Measurements from ENCODE around the gene FOXP3. TPM values are rescaled to one million over a fixed set of nuclear protein-coding genes. Genes with fewer than 3 reads are reported as not detected.
"Not testable (repeated sequence)": the region's sequence is repeated elsewhere in the genome, so short reads cannot be mapped to it uniquely, and the experiment has no call there.

FOXP3 gene
- not detected in 2 replicates for total RNA-seq (2014; rRNA removed; shearing (Covaris generic); ENCODE audit: low replicate concordance)

DNA sequence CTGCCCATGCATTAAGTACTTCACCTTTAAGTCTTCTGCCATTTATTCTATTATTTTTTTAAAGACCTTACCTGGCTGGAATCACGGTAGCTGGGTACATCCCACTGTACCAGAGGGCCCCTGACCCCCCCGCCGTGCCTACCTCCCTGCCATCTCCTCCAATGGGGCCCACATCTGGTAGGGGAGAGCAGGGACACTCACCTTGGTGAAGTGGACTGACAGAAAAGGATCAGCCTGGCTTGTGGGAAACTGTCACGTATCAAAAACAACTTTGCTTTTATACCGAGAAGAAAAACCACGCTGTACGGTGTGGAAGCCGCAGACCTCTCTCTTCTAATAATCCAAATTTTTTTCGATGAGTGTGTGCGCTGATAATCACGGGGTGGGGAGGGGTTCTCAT, at the start of gene FOXP3:
Gene FOXP3 (minus strand): TSS at position 251 of the 400 bp plus-strand sequence. CDS start 6,205 bp downstream, outside the sequence.
- Histone ChIP-seq H3K9me3 (no peaks in the 10 kb centered on the region), H3K4me3 (no peak within 1 kb of the TSS), H3K36me3 (no peaks in the 10 kb centered on the region), H3K27me3 (no peaks in the 10 kb centered on the region)
- no peak for DNase-seq

GRCh38 chrX:49312176-49312575, 47.7 kb upstream of the FOXP3 start:
- H3K4me3 ChIP-seq, result no peak overlapping the region
- no peaks in the 10 kb centered on the region for H3K27me3 ChIP-seq
- no peaks in the 10 kb centered on the region for H3K36me3 ChIP-seq
- H3K9me3 ChIP-seq, result no peaks in the 10 kb centered on the region
- DNase-seq, result no peak

DNA sequence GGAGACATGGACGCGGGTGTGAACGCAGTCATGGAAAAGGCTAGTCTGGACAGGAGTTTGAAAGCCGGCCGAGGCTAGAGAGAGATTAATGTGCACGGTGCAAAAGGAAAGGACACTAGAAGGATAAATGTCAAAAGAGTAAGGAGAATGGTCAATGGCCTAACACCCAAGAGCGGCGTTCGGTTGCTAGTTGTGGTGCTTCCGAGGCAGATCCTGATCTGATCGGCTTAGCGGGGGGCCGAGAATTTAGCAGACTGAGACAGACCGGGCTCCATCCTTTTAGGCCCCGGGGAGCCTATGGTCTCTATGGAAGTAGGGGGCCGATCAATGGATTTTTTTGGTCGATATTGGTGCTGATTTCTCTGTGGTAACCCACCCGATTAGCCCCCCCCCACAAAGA, 45.9 kb upstream of the FOXP3 start:
- Histone ChIP-seq H3K27me3 (no peaks in the 10 kb centered on the region), H3K9me3 (no peaks in the 10 kb centered on the region), H3K36me3 (no peaks in the 10 kb centered on the region), H3K4me3 (no peak overlapping the region)
- DNase-seq, result no peak

DNA sequence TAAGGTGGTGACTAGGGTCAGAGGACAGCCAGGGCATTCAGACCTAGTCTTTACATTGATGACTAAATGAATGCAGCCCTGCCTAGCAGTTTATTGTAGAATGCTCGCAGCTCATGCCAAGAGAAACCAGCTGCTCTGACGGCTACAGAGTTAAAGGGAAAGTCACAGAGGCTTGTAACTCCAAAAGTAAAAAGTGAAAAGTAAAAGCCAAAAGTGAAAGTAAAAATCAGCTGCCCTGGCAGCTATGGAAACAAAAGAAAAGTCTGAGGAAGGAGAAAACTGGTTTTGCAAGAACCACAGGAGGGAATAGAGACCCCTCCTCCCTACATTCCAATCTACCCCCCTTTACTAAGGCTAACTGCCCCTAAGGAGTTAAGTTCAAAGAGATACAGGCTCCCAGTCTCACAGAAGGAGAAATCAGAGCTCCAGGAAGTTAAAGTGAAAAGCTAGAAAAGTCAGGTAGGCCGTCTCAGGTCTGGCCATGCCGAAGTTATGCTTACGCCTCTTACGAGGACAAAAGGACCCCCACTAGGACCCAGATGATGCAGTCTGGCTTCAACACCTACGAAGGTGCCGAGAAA, 45.0 kb upstream of the FOXP3 start:
- Histone ChIP-seq H3K27me3 (no peaks in the 10 kb centered on the region), H3K4me3 (peak overlapping the region; percentile 12), H3K36me3 (no peaks in the 10 kb centered on the region), H3K9me3 (no peaks in the 10 kb centered on the region)
- peak; percentile 31 for DNase-seq

DNA sequence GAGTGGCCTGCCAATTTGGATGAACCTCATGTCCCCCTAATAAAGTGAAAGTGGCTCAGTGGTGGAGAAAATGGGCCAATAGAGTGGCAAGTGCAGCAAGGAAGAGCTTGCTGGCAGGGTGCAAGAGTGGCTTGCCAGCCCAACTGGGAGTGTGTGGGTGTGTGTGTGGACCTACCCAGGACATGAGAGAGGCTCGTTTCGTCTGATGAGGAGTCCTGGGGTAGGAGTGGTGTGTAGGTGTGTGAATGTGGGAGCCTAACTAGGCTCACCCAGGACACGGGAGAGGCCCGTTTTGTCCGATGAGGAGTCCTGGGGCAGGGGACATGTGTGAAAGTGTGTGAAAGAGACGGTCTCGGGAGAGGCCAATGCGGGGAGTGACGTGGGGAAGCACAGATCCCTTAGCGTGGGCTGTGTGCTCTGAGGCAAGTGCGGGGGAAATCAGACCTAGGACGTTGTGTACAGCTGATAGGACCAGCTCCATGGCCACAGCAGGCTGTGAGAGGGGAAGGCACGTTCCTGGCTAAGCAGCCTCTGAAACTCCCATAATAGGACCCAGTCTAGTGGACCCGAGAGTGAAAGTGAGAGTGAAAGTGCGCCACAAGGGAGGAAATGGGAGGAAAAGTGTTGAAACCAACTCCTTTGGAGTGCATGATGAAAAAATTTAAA, 44.2 kb upstream of the FOXP3 start:
- no peak for DNase-seq
- H3K4me3 ChIP-seq, result peak overlapping the region; percentile 12
- no peaks in the 10 kb centered on the region for H3K27me3 ChIP-seq
- no peaks in the 10 kb centered on the region for H3K36me3 ChIP-seq
- no peaks in the 10 kb centered on the region for H3K9me3 ChIP-seq

- not testable (repeated sequence) for DNase-seq, H3K9me3 ChIP-seq, H3K27me3 ChIP-seq, H3K4me3 ChIP-seq, H3K36me3 ChIP-seq
Measured at GRCh38 chrX:49307775-49308174, 43.3 kb upstream of the FOXP3 start.

- DNase-seq, result no peak
- Histone ChIP-seq H3K4me3 (no peak within 1 kb of the TSS), H3K9me3 (no peaks in the 10 kb centered on the region), H3K27me3 (no peaks in the 10 kb centered on the region), H3K36me3 (no peaks in the 10 kb centered on the region)
Measured at GRCh38 chrX:49303346-49303745, 38.8 kb upstream of the FOXP3 start, which contains the start of gene GAGE10. GAGE10 (plus strand) TSS chrX:49303646; CDS start chrX:49304860, 1,214 bp downstream.

GRCh38 chrX:49300703-49301102, 36.2 kb upstream of the FOXP3 start:
- Histone ChIP-seq H3K4me3 (no peak overlapping the region), H3K27me3 (no peaks in the 10 kb centered on the region), H3K36me3 (no peaks in the 10 kb centered on the region), H3K9me3 (no peaks in the 10 kb centered on the region)
- no peak for DNase-seq

DNA sequence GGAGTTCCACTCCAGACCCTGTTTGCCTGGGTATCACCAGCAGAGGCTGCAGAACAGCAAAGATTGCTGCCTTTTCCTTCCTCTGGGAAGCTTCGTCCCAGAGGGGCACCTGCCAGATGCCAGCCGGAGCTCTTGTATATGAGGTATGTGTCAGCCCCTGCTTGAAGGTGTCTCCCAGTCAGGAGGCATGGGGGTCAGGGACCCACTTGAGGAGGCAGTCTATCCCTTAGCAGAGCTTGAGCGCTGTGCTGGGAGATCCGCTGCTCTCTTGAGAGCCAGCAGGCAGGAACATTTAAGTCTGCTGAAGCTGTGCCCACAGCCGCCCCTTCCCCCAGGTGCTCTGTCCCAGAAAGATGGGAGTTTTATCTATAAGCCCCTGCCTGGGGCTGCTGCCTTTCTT, 34.8 kb upstream of the FOXP3 start:
- not testable (repeated sequence) for H3K36me3 ChIP-seq, DNase-seq, H3K9me3 ChIP-seq, H3K27me3 ChIP-seq, H3K4me3 ChIP-seq

- no peak for DNase-seq
- Histone ChIP-seq H3K36me3 (no peaks in the 10 kb centered on the region), H3K9me3 (no peaks in the 10 kb centered on the region), H3K4me3 (no peak overlapping the region), H3K27me3 (no peaks in the 10 kb centered on the region)
Measured at GRCh38 chrX:49292400-49293362, 28.2 kb upstream of the FOXP3 start.

DNA sequence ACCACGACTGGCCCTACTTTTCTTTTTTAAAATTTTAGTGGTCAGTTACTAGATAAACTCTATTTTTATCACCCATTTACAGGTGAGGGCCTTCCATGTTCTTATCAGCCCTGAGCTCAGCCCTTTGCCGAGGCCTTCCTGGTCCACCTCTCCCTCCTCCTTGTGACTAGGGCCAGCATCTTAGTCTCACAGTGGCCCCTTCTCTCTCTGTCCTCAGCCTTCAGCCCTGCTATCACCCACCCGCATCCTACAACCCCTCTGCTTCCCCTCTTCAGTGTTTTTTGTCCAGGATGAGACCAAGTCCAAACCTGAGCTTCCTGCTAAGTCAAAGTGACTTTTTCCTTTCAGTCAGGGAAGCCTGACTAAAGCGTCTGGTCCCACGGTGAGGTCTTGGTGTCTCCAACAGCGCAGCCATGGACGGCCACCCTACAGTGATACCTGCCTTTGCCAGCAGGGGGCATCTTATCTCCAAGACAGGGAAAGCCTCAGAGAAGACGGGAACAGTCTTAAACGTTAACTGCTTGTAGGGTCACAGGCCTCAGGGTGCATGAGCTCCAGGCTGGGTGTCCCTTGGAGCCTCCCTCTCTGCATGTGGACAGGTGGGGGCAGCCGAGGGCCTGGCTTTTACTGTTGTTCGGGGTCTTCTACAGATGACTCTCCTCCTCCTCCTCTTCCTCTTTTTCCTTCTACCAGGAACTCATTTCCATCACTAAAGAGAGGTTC, 27.3 kb upstream of the FOXP3 start:
- H3K27me3 ChIP-seq, result no peaks in the 10 kb centered on the region
- H3K36me3 ChIP-seq, result no peaks in the 10 kb centered on the region
- DNase-seq, result peak; percentile 17
- H3K9me3 ChIP-seq, result no peaks in the 10 kb centered on the region
- no peak overlapping the region for H3K4me3 ChIP-seq

DNA sequence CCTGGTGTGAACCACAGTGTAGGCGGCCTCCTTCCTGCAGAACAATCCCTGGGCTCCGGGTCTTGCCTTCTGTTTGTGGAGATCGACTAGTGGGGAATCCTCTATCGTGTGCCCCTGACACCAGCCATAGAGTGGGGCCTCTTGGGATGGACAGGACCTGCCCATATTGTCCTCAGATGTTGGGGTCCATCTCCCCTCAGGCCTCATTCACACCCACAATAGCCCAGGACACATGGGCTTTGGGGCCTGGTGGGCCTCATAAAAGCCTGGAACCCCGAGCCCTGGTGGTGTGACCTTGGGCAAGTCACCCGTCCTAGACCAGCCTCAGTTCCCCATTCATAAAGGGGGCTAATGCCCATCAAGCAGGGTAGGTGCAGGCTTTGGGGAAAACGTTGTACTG, 25.7 kb upstream of the FOXP3 start:
- Histone ChIP-seq H3K9me3 (no peaks in the 10 kb centered on the region), H3K27me3 (no peaks in the 10 kb centered on the region), H3K36me3 (no peaks in the 10 kb centered on the region), H3K4me3 (no peak overlapping the region)
- no peak for DNase-seq

- Histone ChIP-seq H3K4me3 (no peak overlapping the region), H3K9me3 (no peaks in the 10 kb centered on the region), H3K27me3 (no peaks in the 10 kb centered on the region), H3K36me3 (no peaks in the 10 kb centered on the region)
- no peak for DNase-seq
Measured at GRCh38 chrX:49287665-49288064, 23.2 kb upstream of the FOXP3 start.

- Histone ChIP-seq H3K36me3 (no peaks in the 10 kb centered on the region), H3K27me3 (no peaks in the 10 kb centered on the region), H3K4me3 (no peak overlapping the region), H3K9me3 (no peaks in the 10 kb centered on the region)
- no peak for DNase-seq
Measured at GRCh38 chrX:49286581-49286980, 22.1 kb upstream of the FOXP3 start.

DNA sequence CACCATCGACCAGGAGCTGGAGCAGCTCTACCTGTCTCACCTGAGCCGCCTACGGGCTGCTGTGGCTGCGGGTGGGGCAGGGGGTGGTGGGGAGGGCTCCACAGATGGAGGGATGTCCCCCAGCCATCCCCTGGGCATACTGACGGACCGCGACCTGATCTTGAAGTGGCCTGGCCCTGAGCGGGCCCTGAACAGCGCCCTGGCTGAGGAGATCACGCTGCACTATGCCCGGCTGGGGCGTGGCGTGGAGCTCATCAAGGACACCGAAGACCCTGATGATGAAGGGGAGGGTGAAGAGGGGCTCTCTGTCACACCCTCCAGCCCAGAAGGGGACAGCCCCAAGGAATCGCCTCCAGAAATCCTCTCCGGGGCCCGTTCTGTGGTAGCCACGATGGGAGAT, 21.6 kb upstream of the FOXP3 start:
- no peak for DNase-seq
- no peaks in the 10 kb centered on the region for H3K36me3 ChIP-seq
- no peaks in the 10 kb centered on the region for H3K9me3 ChIP-seq
- no peak overlapping the region for H3K4me3 ChIP-seq
- H3K27me3 ChIP-seq, result no peaks in the 10 kb centered on the region

DNA sequence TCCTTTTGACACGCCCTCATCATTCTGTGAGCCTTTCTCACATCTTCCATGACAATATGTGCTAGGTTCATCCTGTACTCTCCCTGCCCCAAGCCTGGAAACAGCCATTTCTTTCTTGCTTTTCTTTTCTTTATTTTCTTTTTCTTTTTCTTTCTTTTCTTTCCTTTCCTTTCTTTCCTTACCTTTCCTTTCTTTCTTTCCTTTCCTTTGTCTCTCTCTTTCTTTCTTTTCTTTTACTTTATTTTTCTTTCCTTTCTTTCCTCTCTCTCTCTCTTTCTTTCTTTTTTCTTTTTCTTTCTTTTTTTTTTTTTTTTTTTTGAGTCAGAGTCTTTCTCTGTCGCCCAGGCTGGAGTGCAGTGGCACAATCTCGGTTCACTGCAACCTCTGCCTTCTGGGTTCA, 19.7 kb upstream of the FOXP3 start:
- Histone ChIP-seq H3K4me3 (no peak overlapping the region), H3K9me3 (no peaks in the 10 kb centered on the region), H3K27me3 (no peaks in the 10 kb centered on the region), H3K36me3 (no peaks in the 10 kb centered on the region)
- DNase-seq, result no peak

DNA sequence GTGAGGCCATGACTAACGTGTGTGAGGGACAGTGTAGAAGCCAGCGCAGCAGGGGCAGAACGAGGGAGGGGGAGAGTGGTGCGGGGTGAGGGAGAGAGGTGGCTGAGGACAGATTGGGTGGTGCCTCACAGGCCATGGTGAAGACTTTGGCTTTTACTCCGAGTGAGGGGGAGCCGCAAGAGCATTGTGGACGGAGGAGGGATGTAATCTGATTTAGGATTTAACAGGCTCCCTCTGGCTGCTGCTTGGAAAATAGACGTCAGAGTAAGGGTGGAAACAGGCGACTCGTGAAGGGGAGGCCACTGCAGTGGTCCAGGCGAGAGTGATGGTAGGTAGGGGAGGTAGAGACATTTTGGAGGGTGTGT, 18.1 kb upstream of the FOXP3 start:
- Histone ChIP-seq H3K36me3 (no peaks in the 10 kb centered on the region), H3K4me3 (no peak overlapping the region), H3K9me3 (no peaks in the 10 kb centered on the region), H3K27me3 (no peaks in the 10 kb centered on the region)
- no peak for DNase-seq

Data from MG63 (cell line).